SK-N-SH (cell line): ENCODE results near the gene ARHGEF1. TPM values are rescaled to one million over a fixed set of nuclear protein-coding genes. Genes with fewer than 3 reads are reported as not detected.
A peak's percentile ranks its signal among the peaks of the same experiment; 100 is the strongest.

Experiments used
- CTCF ChIA-PET: fragments of 300-600, 350-600 bp; formaldehyde crosslinking; extraction: SDS; loops from one replicate; lab custom pipeline; 2021; lab: Yijun Ruan, JAX
- POLR2A ChIA-PET: fragments of 350-600 bp; sonication (Branson Sonifier 250); formaldehyde crosslinking; extraction: SDS; loops from one replicate; lab custom pipeline; 2020; ENCODE audit warnings: antibody characterized with exemption, inconsistent platforms; lab: Yijun Ruan, JAX
- DNase-seq: peaks from one replicate; pipeline ENCODE4 v3.0.0; 2012
- H2AFZ ChIP-seq: fragments of 200-600 bp; sonication (generic); 2 replicates; pipeline ENCODE4 v1.8.1; 2016; ENCODE audit warnings: antibody characterized with exemption, mild to moderate bottlenecking, low read depth
- H3F3A ChIP-seq: fragments of 200-600 bp; sonication (generic); replicated peaks from 2 replicates; pipeline ENCODE3; 2016; ENCODE audit warnings: antibody characterized with exemption, mild to moderate bottlenecking; ENCODE audit not compliant: insufficient read depth
- H3K27ac ChIP-seq, 2 experiments: fragments of 200-500 bp in 1 of 2; fragments of 200-600 bp in 1 of 2; sonication (Bioruptor generic) in 1 of 2; sonication (generic), shearing (Covaris generic) in 1 of 2; 2 replicates each; pipeline versions ENCODE4 v1.5.1 to v1.6.1; 2014 to 2016; ENCODE audit warnings: low read depth in 2 of 2, inconsistent platforms in 1 of 2, low read length in 1 of 2, mild to moderate bottlenecking in 1 of 2, mixed read lengths in 1 of 2
- H3K27me3 ChIP-seq: fragments of 200-600 bp; sonication (generic), shearing (Covaris generic); 2 replicates; pipeline ENCODE4 v1.6.1; 2016; ENCODE audit warnings: mixed run types; ENCODE audit not compliant: insufficient read depth
- H3K36me3 ChIP-seq, 2 experiments: fragments of 200-500 bp in 1 of 2; fragments of 200-600 bp in 1 of 2; sonication (Bioruptor generic) in 1 of 2; sonication (generic) in 1 of 2; replicated peaks in 1 of 2; 2 replicates each; pipeline versions ENCODE3 to v1.5.1; 2014 to 2016; ENCODE audit warnings: low read length in 1 of 2, mild to moderate bottlenecking in 1 of 2; ENCODE audit not compliant: insufficient read depth in 2 of 2, control insufficient read depth in 1 of 2
- H3K4me1 ChIP-seq, 2 experiments: fragments of 200-500 bp in 1 of 2; fragments of 200-600 bp in 1 of 2; sonication (Bioruptor generic) in 1 of 2; sonication (generic), shearing (Covaris generic) in 1 of 2; 2 replicates each; pipeline versions ENCODE4 v1.5.1 to v1.6.1; 2014 to 2016; ENCODE audit warnings: low read depth in 1 of 2, low read length in 1 of 2, mixed run types in 1 of 2; ENCODE audit not compliant: insufficient read depth in 2 of 2, control insufficient read depth in 1 of 2
- H3K4me2 ChIP-seq: fragments of 200-600 bp; sonication (generic), shearing (Covaris generic); 2 replicates; pipeline ENCODE4 v1.6.1; 2017; ENCODE audit warnings: mixed run types
- H3K4me3 ChIP-seq, 2 experiments: fragments of 200-500 bp in 1 of 2; fragments of 200-600 bp in 1 of 2; sonication (Bioruptor generic) in 1 of 2; sonication (generic), shearing (Covaris generic) in 1 of 2; 2 replicates each; pipeline versions ENCODE4 v1.5.1 to v1.8.1; 2014 to 2016; ENCODE audit warnings: low read depth in 2 of 2, inconsistent platforms in 1 of 2, low read length in 1 of 2, mild to moderate bottlenecking in 1 of 2, mixed read lengths in 1 of 2, moderate library complexity in 1 of 2
- H3K79me2 ChIP-seq: fragments of 200-600 bp; sonication (generic); 2 replicates; pipeline ENCODE4 v1.8.1; 2017; ENCODE audit warnings: mild to moderate bottlenecking; ENCODE audit not compliant: insufficient read depth
- H3K9ac ChIP-seq: fragments of 200-600 bp; sonication (generic); 2 replicates; pipeline ENCODE4 v1.6.1; 2017; ENCODE audit warnings: mixed run types
- H3K9me2 ChIP-seq: fragments of 200-600 bp; sonication (generic); 2 replicates; pipeline ENCODE4 v1.6.1; 2017; ENCODE audit warnings: mixed run types
- H3K9me3 ChIP-seq: fragments of 200-600 bp; sonication (generic); 2 replicates; pipeline ENCODE4 v1.6.1; 2017; ENCODE audit warnings: mixed run types, mild to moderate bottlenecking, moderate library complexity
- H4K20me1 ChIP-seq: fragments of 200-600 bp; sonication (generic); 2 replicates; pipeline ENCODE4 v1.6.1; 2017; ENCODE audit warnings: mild to moderate bottlenecking, mixed run types; ENCODE audit not compliant: insufficient read depth
- ELF1 ChIP-seq: IDR thresholded peaks from 2 replicates; pipeline ENCODE4 v1.4.0; 2012
- EP300 ChIP-seq, 2 experiments: IDR thresholded peaks; 2 replicates each; pipeline versions ENCODE4 v1.4.0 to v1.6.1; 2012; ENCODE audit warnings: borderline replicate concordance in 1 of 2, low read depth in 1 of 2, low read length in 1 of 2
- EZH2phosphoT487 ChIP-seq: fragments of 200-600 bp; sonication (generic); IDR thresholded peaks from 2 replicates; pipeline ENCODE4 v1.6.1; 2017; ENCODE audit warnings: low read depth, mixed run types, mild to moderate bottlenecking, antibody characterized with exemption, moderate library complexity, borderline replicate concordance
- FOSL2 ChIP-seq: IDR thresholded peaks from 2 replicates; pipeline ENCODE4 v1.4.0; 2012; ENCODE audit warnings: low read depth, mild to moderate bottlenecking, moderate library complexity, borderline replicate concordance
- FOXJ3 ChIP-seq: sonication (generic); formaldehyde crosslinking; IDR thresholded peaks from 2 replicates; pipeline ENCODE4 v1.5.1; 2020; ENCODE audit warnings: mild to moderate bottlenecking, missing genetic modification reagents
- FOXM1 ChIP-seq: IDR thresholded peaks from 2 replicates; pipeline ENCODE4 v1.4.0; 2012; ENCODE audit warnings: low read depth, mild to moderate bottlenecking
- GABPA ChIP-seq: IDR thresholded peaks from 2 replicates; pipeline ENCODE4 v1.4.0; 2012; ENCODE audit warnings: low read depth, mild to moderate bottlenecking
- GATA2 ChIP-seq: sonication (generic); formaldehyde crosslinking; IDR thresholded peaks from 2 replicates; pipeline ENCODE4 v1.5.0; 2020; ENCODE audit warnings: mild to moderate bottlenecking, missing genetic modification reagents
- JUND ChIP-seq: IDR thresholded peaks from 2 replicates; pipeline ENCODE4 v1.4.0; 2012
- MEF2A ChIP-seq: IDR thresholded peaks from 2 replicates; pipeline ENCODE4 v1.4.0; 2012; ENCODE audit warnings: low read depth, borderline replicate concordance
- MXI1 ChIP-seq: IDR thresholded peaks from 2 replicates; pipeline ENCODE4 v1.6.1; 2012; ENCODE audit warnings: mild to moderate bottlenecking, low read depth, low read length, improper control_type of control experiment
- POLR2AphosphoS5 ChIP-seq: IDR thresholded peaks from 2 replicates; pipeline ENCODE4 v1.6.1; 2012; ENCODE audit warnings: low read depth, low read length
- RCOR1 ChIP-seq: fragments of 150-350 bp; IDR thresholded peaks from 2 replicates; pipeline ENCODE4 v1.6.1; 2017; ENCODE audit warnings: antibody characterized with exemption, low read length
- RXRA ChIP-seq: IDR thresholded peaks from 2 replicates; pipeline ENCODE4 v1.4.0; 2012; ENCODE audit warnings: low read depth, mild to moderate bottlenecking, borderline replicate concordance
- SIN3A ChIP-seq: IDR thresholded peaks from 2 replicates; pipeline ENCODE4 v1.6.1; 2012; ENCODE audit warnings: low read depth, mild to moderate bottlenecking, low read length, moderate library complexity, borderline replicate concordance
- TEAD4 ChIP-seq: IDR thresholded peaks from 2 replicates; pipeline ENCODE4 v1.4.0; 2012; ENCODE audit warnings: mild to moderate bottlenecking, borderline replicate concordance; ENCODE audit not compliant: insufficient read depth
- YY1 ChIP-seq: IDR thresholded peaks from 2 replicates; pipeline ENCODE4 v1.4.0; 2012; ENCODE audit warnings: low read depth, mild to moderate bottlenecking
- WGBS: methylation state at CpG from one replicate; pipeline ENCODE4 v1.1.6; 2017; ENCODE audit warnings: low lambda C conversion rate; 5-methylcytosine and 5-hydroxymethylcytosine counted together
- polyA plus RNA-seq, 3 experiments: library from polyadenylated mRNA; depleted of rRNA; stranded (reverse); fragments of >200 nt; gene quantifications; 2 replicates each; pipeline ENCODE4 v1.2.3, GENCODE V29; 2012
- TF ChIP-seq, protein P1 (sequence below): IDR thresholded peaks from 2 replicates; pipeline ENCODE4 v1.6.1; 2012; ENCODE audit warnings: mild to moderate bottlenecking, low read depth, low read length, moderate library complexity
- TF ChIP-seq, protein P2 (sequence below): fragments of 150-350 bp; IDR thresholded peaks from 2 replicates; pipeline ENCODE4 v1.6.1; 2017; ENCODE audit warnings: antibody characterized with exemption, low read length, low read depth, borderline replicate concordance
- TF ChIP-seq, protein P3 (sequence below): IDR thresholded peaks from 2 replicates; pipeline ENCODE4 v1.4.0; 2012; ENCODE audit warnings: low read depth, borderline replicate concordance
- TF ChIP-seq, protein P4 (sequence below): IDR thresholded peaks from 2 replicates; pipeline ENCODE4 v1.4.0; 2012; ENCODE audit warnings: low read depth

ARHGEF1 gene, protein sequence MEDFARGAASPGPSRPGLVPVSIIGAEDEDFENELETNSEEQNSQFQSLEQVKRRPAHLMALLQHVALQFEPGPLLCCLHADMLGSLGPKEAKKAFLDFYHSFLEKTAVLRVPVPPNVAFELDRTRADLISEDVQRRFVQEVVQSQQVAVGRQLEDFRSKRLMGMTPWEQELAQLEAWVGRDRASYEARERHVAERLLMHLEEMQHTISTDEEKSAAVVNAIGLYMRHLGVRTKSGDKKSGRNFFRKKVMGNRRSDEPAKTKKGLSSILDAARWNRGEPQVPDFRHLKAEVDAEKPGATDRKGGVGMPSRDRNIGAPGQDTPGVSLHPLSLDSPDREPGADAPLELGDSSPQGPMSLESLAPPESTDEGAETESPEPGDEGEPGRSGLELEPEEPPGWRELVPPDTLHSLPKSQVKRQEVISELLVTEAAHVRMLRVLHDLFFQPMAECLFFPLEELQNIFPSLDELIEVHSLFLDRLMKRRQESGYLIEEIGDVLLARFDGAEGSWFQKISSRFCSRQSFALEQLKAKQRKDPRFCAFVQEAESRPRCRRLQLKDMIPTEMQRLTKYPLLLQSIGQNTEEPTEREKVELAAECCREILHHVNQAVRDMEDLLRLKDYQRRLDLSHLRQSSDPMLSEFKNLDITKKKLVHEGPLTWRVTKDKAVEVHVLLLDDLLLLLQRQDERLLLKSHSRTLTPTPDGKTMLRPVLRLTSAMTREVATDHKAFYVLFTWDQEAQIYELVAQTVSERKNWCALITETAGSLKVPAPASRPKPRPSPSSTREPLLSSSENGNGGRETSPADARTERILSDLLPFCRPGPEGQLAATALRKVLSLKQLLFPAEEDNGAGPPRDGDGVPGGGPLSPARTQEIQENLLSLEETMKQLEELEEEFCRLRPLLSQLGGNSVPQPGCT
- polyA plus RNA-seq (2012; rRNA removed) = 67.3 and 102 TPM in 2 replicates
- polyA plus RNA-seq (2012; cell fraction: cytosol; rRNA removed) = 35.5 and 50.9 TPM in 2 replicates
- polyA plus RNA-seq (2012; cell fraction: nucleus; rRNA removed) = 244 and 278 TPM in 2 replicates

DNA sequence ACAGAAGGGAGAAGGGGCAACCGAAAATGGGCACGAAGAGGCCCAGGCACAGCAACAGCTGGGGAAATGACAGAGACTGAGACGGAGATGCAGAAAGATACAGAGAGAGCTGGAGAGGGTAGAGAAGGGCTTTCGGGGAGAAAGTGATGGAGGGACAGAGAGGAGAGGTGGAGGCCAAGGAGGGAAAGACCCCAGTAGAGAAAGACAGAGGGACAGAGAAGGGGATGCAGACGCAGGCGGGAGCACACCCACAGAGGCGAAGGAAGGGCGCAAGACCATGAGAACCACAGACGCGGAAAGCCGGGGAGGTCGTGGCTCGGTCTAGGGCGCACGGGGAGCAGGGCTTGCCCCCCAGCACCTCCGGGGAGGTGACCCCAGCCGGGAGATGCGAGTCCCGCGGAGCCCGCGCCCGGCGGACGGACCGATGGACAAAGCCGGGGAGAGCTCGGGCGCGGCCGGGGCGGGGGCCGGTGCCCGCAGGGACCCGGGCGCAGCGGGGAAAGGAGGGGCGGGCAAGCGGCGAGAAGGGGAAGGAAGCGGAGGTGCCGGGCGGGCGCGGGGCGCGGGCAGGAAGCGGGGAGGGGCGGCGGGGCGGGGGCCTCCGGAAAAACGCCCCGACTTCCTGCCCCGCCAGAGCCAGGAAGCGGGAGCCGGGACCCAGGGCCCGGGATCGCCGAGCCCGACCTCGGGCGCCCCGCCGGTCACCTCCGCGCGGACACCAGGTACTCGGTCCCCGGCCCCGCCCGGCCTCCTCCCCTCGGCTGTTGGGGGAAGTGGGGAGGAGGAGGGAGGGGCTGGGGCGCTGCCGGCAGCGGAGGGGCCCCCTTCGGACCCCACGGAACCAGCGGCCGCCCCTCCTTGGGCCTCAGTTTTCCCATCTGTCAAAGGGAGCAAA is at the start of gene ARHGEF1:
Gene ARHGEF1 (plus strand): TSS at position 617 of the 895 bp plus-strand sequence. CDS start 4,899 bp downstream, outside the sequence.
- Histone ChIP-seq H4K20me1 (peaks cover 29% of the 10 kb centered on the region), H3K79me2 (peaks cover 35% of the 10 kb centered on the region), H3K4me2 (peak within 1 kb of the TSS; percentile 91), H3K9me3 (no peaks in the 10 kb centered on the region; the same call in 1 of the 2 replicates), H3K36me3 (peaks cover 0 to 10% of the 10 kb centered on the region in 2 experiments), H3K27ac (peak within 1 kb of the TSS; percentile 6 to 51; a peak in 3 of 4 replicates), H3K4me1 (peaks cover 11 to 16% of the 10 kb centered on the region in 2 experiments; a peak in 3 of 4 replicates), H2AFZ (peak within 1 kb of the TSS; percentile 77), H3K9ac (peak within 1 kb of the TSS; percentile 85), H3K4me3 (peak within 1 kb of the TSS; percentile 74 to 87), H3K9me2 (no peaks in the 10 kb centered on the region), H3K27me3 (no peaks in the 10 kb centered on the region), H3F3A (peaks cover 13% of the 10 kb centered on the region)
- DNase-seq = peak; percentile 89
- POLR2A ChIA-PET = interaction anchor here (1.2 kb wide), 1 partner anchor 9 kb away, joined by 4 read pairs; no protein-coding TSS in a partner anchor
- CTCF ChIA-PET = interaction anchor here (0.7 to 3.6 kb wide), 6 partner anchors 9 to 75 kb away, joined by 3 to 12 read pairs (median 5); partner anchors contain the start of gene RPS19
- WGBS = 42% methylated on average over 15 of the region's 80 CpGs
- TF ChIP-seq FOXM1 (no peak), RXRA (no peak), EZH2phosphoT487 (no peak), YY1 (no peak), FOXJ3 (CRISPR knock-in tag) (no peak), EP300 (IDR thresholded peaks at IDR 0.05; ENCODE audit: borderline replicate concordance in 1 of 2, low read depth in 1 of 2, low read length in 1 of 2) (no peak), POLR2AphosphoS5 (0 out of 2 replicates have a peak, but pooled peaks have one; percentile 19), MEF2A (no peak), ELF1 (peak; percentile 51; the same call in 1 of the 2 replicates), GABPA (peak; percentile 69), GATA2 (CRISPR knock-in tag) (no peak), TEAD4 (no peak), MXI1 (no peak), SIN3A (no peak), RCOR1 (no peak), JUND (no peak), FOSL2 (no peak)
- TF ChIP-seq, protein P1, sequence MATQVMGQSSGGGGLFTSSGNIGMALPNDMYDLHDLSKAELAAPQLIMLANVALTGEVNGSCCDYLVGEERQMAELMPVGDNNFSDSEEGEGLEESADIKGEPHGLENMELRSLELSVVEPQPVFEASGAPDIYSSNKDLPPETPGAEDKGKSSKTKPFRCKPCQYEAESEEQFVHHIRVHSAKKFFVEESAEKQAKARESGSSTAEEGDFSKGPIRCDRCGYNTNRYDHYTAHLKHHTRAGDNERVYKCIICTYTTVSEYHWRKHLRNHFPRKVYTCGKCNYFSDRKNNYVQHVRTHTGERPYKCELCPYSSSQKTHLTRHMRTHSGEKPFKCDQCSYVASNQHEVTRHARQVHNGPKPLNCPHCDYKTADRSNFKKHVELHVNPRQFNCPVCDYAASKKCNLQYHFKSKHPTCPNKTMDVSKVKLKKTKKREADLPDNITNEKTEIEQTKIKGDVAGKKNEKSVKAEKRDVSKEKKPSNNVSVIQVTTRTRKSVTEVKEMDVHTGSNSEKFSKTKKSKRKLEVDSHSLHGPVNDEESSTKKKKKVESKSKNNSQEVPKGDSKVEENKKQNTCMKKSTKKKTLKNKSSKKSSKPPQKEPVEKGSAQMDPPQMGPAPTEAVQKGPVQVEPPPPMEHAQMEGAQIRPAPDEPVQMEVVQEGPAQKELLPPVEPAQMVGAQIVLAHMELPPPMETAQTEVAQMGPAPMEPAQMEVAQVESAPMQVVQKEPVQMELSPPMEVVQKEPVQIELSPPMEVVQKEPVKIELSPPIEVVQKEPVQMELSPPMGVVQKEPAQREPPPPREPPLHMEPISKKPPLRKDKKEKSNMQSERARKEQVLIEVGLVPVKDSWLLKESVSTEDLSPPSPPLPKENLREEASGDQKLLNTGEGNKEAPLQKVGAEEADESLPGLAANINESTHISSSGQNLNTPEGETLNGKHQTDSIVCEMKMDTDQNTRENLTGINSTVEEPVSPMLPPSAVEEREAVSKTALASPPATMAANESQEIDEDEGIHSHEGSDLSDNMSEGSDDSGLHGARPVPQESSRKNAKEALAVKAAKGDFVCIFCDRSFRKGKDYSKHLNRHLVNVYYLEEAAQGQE = no peak
- TF ChIP-seq, protein P2, sequence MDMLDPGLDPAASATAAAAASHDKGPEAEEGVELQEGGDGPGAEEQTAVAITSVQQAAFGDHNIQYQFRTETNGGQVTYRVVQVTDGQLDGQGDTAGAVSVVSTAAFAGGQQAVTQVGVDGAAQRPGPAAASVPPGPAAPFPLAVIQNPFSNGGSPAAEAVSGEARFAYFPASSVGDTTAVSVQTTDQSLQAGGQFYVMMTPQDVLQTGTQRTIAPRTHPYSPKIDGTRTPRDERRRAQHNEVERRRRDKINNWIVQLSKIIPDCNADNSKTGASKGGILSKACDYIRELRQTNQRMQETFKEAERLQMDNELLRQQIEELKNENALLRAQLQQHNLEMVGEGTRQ = no peak
- TF ChIP-seq, protein P3, sequence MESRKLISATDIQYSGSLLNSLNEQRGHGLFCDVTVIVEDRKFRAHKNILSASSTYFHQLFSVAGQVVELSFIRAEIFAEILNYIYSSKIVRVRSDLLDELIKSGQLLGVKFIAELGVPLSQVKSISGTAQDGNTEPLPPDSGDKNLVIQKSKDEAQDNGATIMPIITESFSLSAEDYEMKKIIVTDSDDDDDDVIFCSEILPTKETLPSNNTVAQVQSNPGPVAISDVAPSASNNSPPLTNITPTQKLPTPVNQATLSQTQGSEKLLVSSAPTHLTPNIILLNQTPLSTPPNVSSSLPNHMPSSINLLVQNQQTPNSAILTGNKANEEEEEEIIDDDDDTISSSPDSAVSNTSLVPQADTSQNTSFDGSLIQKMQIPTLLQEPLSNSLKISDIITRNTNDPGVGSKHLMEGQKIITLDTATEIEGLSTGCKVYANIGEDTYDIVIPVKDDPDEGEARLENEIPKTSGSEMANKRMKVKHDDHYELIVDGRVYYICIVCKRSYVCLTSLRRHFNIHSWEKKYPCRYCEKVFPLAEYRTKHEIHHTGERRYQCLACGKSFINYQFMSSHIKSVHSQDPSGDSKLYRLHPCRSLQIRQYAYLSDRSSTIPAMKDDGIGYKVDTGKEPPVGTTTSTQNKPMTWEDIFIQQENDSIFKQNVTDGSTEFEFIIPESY = no peak
- TF ChIP-seq, protein P4, sequence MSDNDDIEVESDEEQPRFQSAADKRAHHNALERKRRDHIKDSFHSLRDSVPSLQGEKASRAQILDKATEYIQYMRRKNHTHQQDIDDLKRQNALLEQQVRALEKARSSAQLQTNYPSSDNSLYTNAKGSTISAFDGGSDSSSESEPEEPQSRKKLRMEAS = no peak
